Measurements from ENCODE around the gene KIF1B. TPM values are rescaled to one million over a fixed set of nuclear protein-coding genes. Genes with fewer than 3 reads are reported as not detected.

KIF1B gene
- polyA plus RNA-seq, 1 experiment: 26.9 TPM

DNA sequence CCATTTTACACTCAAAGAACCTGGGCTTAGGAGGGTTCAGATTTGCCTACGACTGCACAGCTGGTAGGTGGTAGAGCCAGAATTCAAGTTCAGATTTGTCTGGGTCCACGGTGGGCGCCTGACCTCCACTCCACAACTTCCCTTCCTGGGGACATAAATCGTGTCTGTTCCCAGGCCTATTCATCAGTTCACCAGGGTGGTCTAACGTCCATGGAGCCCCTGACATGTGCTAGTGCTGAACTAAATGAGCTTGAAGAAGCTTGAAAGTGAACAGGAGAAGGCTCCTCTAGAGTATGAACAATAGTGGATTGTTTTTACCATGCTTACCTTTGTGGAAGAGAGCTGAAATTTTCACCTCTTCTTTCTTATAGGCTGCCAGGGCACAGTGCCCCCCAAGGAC lies 32.5 kb upstream of the KIF1B start:
- Histone ChIP-seq H3K27me3 (ENCODE audit: control insufficient read depth, insufficient read depth, low read length) (no peaks in the 10 kb centered on the region), H3K4me3 (ENCODE audit: low read depth, low read length) (no peak overlapping the region), H3K9me3 (ENCODE audit: control insufficient read depth, insufficient read depth, low read length) (no peaks in the 10 kb centered on the region), H3K27ac (ENCODE audit: low read depth, low read length) (no peak overlapping the region)
- TF ChIP-seq, protein P1, sequence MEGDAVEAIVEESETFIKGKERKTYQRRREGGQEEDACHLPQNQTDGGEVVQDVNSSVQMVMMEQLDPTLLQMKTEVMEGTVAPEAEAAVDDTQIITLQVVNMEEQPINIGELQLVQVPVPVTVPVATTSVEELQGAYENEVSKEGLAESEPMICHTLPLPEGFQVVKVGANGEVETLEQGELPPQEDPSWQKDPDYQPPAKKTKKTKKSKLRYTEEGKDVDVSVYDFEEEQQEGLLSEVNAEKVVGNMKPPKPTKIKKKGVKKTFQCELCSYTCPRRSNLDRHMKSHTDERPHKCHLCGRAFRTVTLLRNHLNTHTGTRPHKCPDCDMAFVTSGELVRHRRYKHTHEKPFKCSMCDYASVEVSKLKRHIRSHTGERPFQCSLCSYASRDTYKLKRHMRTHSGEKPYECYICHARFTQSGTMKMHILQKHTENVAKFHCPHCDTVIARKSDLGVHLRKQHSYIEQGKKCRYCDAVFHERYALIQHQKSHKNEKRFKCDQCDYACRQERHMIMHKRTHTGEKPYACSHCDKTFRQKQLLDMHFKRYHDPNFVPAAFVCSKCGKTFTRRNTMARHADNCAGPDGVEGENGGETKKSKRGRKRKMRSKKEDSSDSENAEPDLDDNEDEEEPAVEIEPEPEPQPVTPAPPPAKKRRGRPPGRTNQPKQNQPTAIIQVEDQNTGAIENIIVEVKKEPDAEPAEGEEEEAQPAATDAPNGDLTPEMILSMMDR (IDR thresholded peaks at IDR 0.05; ENCODE audit: low read depth, low read length): no peak
- POLR2A ChIA-PET: no interaction called here
- no peak for DNase-seq (ENCODE audit: low read depth, low spot score)
- CTCF ChIA-PET: no interaction called here

DNA sequence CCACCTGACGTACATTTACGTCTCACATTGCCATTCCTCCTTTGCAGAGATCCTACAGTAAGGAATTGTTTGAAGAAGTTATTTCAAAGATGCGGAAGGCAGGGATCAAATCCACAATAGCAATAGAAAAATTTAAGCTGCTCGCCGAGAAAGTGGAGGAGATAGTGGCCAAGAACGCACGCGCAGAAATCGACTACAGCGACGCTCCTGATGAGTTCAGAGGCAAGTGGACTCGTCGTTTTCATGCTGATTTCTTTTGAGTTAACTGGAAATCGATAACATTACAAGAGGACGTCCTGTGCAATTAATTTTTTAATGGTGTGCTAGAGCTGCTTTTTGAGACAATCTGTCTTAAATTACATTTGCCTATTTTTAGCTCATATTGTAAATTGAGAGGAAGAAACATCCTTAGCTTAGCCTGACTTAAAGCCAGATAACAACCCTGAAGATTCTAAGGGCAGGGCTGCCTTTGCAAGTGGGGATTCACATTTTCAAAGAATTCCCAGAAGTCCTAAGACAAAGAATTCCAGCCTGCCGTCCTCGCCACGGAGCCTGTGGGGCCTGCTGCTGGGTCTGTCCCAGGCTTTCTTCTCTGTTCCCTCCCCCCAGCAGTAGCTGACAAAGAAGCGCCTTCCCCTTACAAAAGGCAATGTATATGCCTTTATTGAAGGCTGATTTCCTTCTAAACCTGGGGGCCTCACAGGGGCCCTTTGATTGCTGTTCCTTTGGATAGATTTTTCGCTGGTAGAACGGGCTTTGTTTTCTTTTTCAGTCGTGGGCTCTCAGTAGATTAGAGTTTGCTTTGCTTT lies 31.6 kb upstream of the KIF1B start:
- H3K4me3 ChIP-seq (ENCODE audit: low read depth, low read length): no peak overlapping the region
- TF ChIP-seq, protein P1 (IDR thresholded peaks at IDR 0.05; ENCODE audit: low read depth, low read length): no peak
- no peak for DNase-seq (ENCODE audit: low read depth, low spot score)
- CTCF ChIA-PET: no interaction called here
- no peaks in the 10 kb centered on the region for H3K27me3 ChIP-seq (ENCODE audit: control insufficient read depth, insufficient read depth, low read length)
- H3K27ac ChIP-seq (ENCODE audit: low read depth, low read length): no peak overlapping the region
- POLR2A ChIA-PET: no interaction called here
- no peaks in the 10 kb centered on the region for H3K9me3 ChIP-seq (ENCODE audit: control insufficient read depth, insufficient read depth, low read length)

DNA sequence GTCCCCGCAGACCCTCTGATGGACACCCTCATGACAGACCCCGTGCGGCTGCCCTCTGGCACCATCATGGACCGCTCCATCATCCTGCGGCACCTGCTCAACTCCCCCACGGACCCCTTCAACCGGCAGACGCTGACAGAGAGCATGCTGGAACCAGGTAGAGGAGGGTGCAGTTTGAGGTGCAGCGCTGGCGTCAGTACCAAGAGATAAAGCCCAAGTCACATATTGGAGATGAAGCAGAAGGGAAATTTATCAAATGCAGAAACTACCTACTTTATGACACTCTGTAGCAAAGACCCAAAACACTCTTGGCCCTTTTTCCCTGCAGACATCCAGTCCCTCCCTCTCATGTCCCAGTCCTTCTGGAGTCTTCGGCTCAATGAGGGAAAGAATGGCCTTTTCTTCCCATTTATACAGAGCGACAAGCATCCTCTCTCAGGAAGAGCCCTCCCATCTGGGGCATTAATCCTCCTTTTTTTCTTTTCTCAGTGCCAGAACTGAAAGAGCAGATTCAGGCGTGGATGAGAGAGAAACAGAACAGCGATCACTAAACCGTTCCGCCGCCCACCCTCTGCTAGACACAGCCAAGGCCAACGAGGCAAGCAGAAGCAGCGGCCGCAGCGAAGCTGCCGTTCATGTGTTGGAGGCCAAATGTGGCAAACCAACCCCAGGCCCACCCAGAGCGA lies 30.8 kb upstream of the KIF1B start:
- no peak for DNase-seq (ENCODE audit: low read depth, low spot score)
- TF ChIP-seq, protein P1 (IDR thresholded peaks at IDR 0.05; ENCODE audit: low read depth, low read length): no peak
- H3K9me3 ChIP-seq (ENCODE audit: control insufficient read depth, insufficient read depth, low read length): no peaks in the 10 kb centered on the region
- no peaks in the 10 kb centered on the region for H3K27me3 ChIP-seq (ENCODE audit: control insufficient read depth, insufficient read depth, low read length)
- no peak overlapping the region for H3K4me3 ChIP-seq (ENCODE audit: low read depth, low read length)
- H3K27ac ChIP-seq (ENCODE audit: low read depth, low read length): no peak overlapping the region
- CTCF ChIA-PET: no interaction called here
- POLR2A ChIA-PET: no interaction called here

DNA sequence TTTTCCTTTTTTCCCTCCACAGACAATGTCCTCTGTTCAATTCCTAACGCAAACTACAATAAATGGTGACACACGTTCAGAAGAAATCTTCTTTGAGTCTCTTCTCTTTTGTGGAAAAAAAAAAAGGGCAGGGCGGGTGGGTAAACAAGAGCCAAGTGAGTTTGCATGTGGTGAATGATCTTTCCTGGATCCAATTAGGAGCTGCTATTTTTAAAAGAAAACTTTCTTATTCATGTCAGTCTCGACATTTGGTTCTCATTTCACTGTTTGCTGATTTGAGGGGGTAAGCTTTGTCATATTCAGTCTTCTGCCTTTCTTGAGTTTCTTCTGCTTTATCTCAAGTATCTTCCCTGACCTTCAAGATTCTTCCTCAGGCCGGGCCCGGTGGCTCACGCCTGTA lies 29.2 kb upstream of the KIF1B start:
- ChIA-PET CTCF (interaction anchor here (1.0 kb wide), 1 partner anchor 313 kb away, joined by 3 read pairs; no protein-coding TSS in a partner anchor), POLR2A (no interaction called here)
- Histone ChIP-seq H3K27ac (ENCODE audit: low read depth, low read length) (no peak overlapping the region), H3K27me3 (ENCODE audit: control insufficient read depth, insufficient read depth, low read length) (no peaks in the 10 kb centered on the region), H3K4me3 (ENCODE audit: low read depth, low read length) (no peak overlapping the region), H3K9me3 (ENCODE audit: control insufficient read depth, insufficient read depth, low read length) (no peaks in the 10 kb centered on the region)
- DNase-seq (ENCODE audit: low read depth, low spot score): no peak
- TF ChIP-seq, protein P1 (IDR thresholded peaks at IDR 0.05; ENCODE audit: low read depth, low read length): no peak

DNA sequence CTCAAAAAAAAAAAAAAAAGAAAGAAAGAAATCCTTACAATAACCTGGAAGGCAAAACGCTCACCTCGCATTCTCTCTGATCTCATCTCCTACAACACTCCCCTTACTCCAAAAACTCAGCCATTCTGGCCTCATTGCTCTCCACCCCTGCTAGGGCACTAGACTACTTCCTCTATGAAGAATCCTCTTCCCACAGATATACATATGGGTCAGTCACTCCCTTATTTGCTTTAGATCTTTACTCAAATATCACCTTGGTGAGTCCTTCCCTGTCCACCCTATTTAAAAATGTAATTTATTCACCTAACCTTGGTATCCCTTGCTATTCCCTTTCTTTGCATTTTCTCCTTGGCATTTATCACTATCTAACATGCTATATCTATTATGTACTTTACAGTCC lies 24.6 kb upstream of the KIF1B start:
- CTCF ChIA-PET: no interaction called here
- TF ChIP-seq, protein P1 (IDR thresholded peaks at IDR 0.05; ENCODE audit: low read depth, low read length): no peak

More for the DNA sequence above, 24.6 kb upstream of the KIF1B start:
- H3K4me3 ChIP-seq (ENCODE audit: low read depth, low read length): no peak overlapping the region
- POLR2A ChIA-PET: no interaction called here
- DNase-seq (ENCODE audit: low read depth, low spot score): no peak
- no peaks in the 10 kb centered on the region for H3K27me3 ChIP-seq (ENCODE audit: control insufficient read depth, insufficient read depth, low read length)
- H3K27ac ChIP-seq (ENCODE audit: low read depth, low read length): no peak overlapping the region
- no peaks in the 10 kb centered on the region; the same call in 1 of the 2 replicates for H3K9me3 ChIP-seq (ENCODE audit: control insufficient read depth, insufficient read depth, low read length)

Data from AG04450 (cell line).